GM23338 (cell line): Measurements from ENCODE around the gene HSF5. TPM values are rescaled to one million over a fixed set of nuclear protein-coding genes. Genes with fewer than 3 reads are reported as not detected.

ENCODE experiments used
- ATAC-seq: fragments of 200-7000 bp; cut with Tn5 transposase; 3 replicates; pipeline ENCODE4 v1.9.1; 2020
- DNase-seq: peaks from one replicate; pipeline ENCODE4 v3.0.0-alpha.2; 2015; ENCODE audit warnings: low spot score
- H2AFZ ChIP-seq: fragments of 200-600 bp; sonication (generic); 2 replicates; pipeline ENCODE4 v1.8.0; 2016; ENCODE audit warnings: antibody characterized with exemption, mild to moderate bottlenecking, moderate library complexity
- H3F3A ChIP-seq: fragments of 200-600 bp; sonication (generic); replicated peaks from 2 replicates; pipeline ENCODE4 v1.8.0; 2017; ENCODE audit warnings: antibody characterized with exemption, mixed run types, low read depth
- H3K27ac ChIP-seq: fragments of 200-600 bp; sonication (generic); 2 replicates; pipeline ENCODE4 v1.6.1; 2016; ENCODE audit warnings: low read depth
- H3K27me3 ChIP-seq: fragments of 200-600 bp; sonication (generic); 2 replicates; pipeline ENCODE4 v1.8.0; 2016; ENCODE audit warnings: mild to moderate bottlenecking, mixed run types, moderate library complexity; ENCODE audit not compliant: insufficient read depth
- H3K36me3 ChIP-seq: fragments of 200-600 bp; sonication (generic); 2 replicates; pipeline ENCODE4 v1.8.0; 2016; ENCODE audit warnings: mild to moderate bottlenecking; ENCODE audit not compliant: insufficient read depth
- H3K4me1 ChIP-seq: fragments of 200-600 bp; sonication (generic); 2 replicates; pipeline ENCODE4 v1.8.0; 2016; ENCODE audit warnings: mild to moderate bottlenecking, moderate library complexity; ENCODE audit not compliant: insufficient read depth
- H3K4me2 ChIP-seq: fragments of 200-600 bp; sonication (generic); 2 replicates; pipeline ENCODE4 v1.7.1; 2017; ENCODE audit warnings: mixed run types
- H3K4me3 ChIP-seq: fragments of 200-600 bp; sonication (generic); 2 replicates; pipeline ENCODE4 v1.6.1; 2016; ENCODE audit warnings: mixed run types
- H3K79me2 ChIP-seq: fragments of 200-600 bp; sonication (generic); replicated peaks from 2 replicates; pipeline ENCODE4 v1.8.0; 2017; ENCODE audit warnings: mild to moderate bottlenecking; ENCODE audit not compliant: insufficient read depth
- H3K9me2 ChIP-seq: fragments of 200-600 bp; sonication (generic); 2 replicates; pipeline ENCODE4 v1.8.0; 2017; ENCODE audit not compliant: insufficient read depth
- H4K20me1 ChIP-seq: fragments of 200-600 bp; sonication (generic); replicated peaks from 2 replicates; pipeline ENCODE4 v1.8.0; 2017; ENCODE audit warnings: mild to moderate bottlenecking; ENCODE audit not compliant: insufficient read depth
- H3K27ac Mint-ChIP-seq: 2 replicates; pipeline ENCODE4 v1.8.0; 2020; ENCODE audit warnings: inconsistent platforms, mild to moderate bottlenecking, moderate library complexity, mixed read lengths
- H3K27me3 Mint-ChIP-seq: 3 replicates; pipeline ENCODE4 v1.8.0; 2022; ENCODE audit warnings: low read depth, mild to moderate bottlenecking, moderate library complexity, mixed read lengths, inconsistent platforms; ENCODE audit not compliant: insufficient read depth, poor library complexity
- H3K36me3 Mint-ChIP-seq: 3 replicates; pipeline ENCODE4 v1.8.0; 2021; ENCODE audit warnings: low read depth, mild to moderate bottlenecking, inconsistent platforms, moderate library complexity, mixed read lengths
- H3K4me1 Mint-ChIP-seq: 3 replicates; pipeline ENCODE4 v1.8.0; 2020; ENCODE audit warnings: mild to moderate bottlenecking, inconsistent platforms, mixed read lengths
- H3K4me3 Mint-ChIP-seq: 3 replicates; pipeline ENCODE4 v1.8.0; 2021; ENCODE audit warnings: moderate library complexity, mild to moderate bottlenecking, inconsistent platforms, mixed read lengths
- H3K9me3 Mint-ChIP-seq: 3 replicates; pipeline ENCODE4 v1.8.0; 2020; ENCODE audit warnings: moderate library complexity, mild to moderate bottlenecking, inconsistent platforms, mixed read lengths
- CREB1 ChIP-seq: fragments of 250-450 bp; sonication (Bioruptor Pico); IDR thresholded peaks from 2 replicates; pipeline ENCODE4 v1.5.0; 2020; ENCODE audit warnings: low read depth, mild to moderate bottlenecking, moderate library complexity
- CTCF ChIP-seq, 2 experiments: fragments of 200-600 bp in 1 of 2; sonication (generic) in 1 of 2; conservative IDR thresholded peaks; 2 replicates each; pipeline versions ENCODE4 v1.5.1 to v1.6.1; 2016 to 2017; ENCODE audit warnings: antibody characterized with exemption in 2 of 2, low read depth in 2 of 2, mild to moderate bottlenecking in 2 of 2, moderate library complexity in 1 of 2
- ETS1 ChIP-seq: IDR thresholded peaks from 2 replicates; pipeline ENCODE4 v1.6.1; 2016; ENCODE audit warnings: antibody characterized with exemption
- JUNB ChIP-seq: IDR thresholded peaks from one replicate; pipeline ENCODE4 v1.6.1; 2016; ENCODE audit warnings: antibody characterized with exemption; ENCODE audit not compliant: unreplicated experiment
- NANOG ChIP-seq: IDR thresholded peaks from 2 replicates; pipeline ENCODE4 v1.6.1; 2016; ENCODE audit warnings: antibody characterized with exemption, borderline replicate concordance
- POLR2AphosphoS5 ChIP-seq: IDR thresholded peaks from 2 replicates; pipeline ENCODE4 v1.6.1; 2016; ENCODE audit warnings: antibody characterized with exemption, low read depth
- REST ChIP-seq: IDR thresholded peaks from one replicate; pipeline ENCODE4 v1.6.1; 2018; ENCODE audit warnings: antibody characterized with exemption; ENCODE audit not compliant: unreplicated experiment
- STAT1 ChIP-seq: IDR thresholded peaks from one replicate; pipeline ENCODE4 v1.6.1; 2016; ENCODE audit warnings: antibody characterized with exemption; ENCODE audit not compliant: unreplicated experiment
- ZNF114 ChIP-seq: fragments of 250-450 bp; sonication (Bioruptor Pico); IDR thresholded peaks from 2 replicates; pipeline ENCODE4 v1.5.0; 2020; ENCODE audit warnings: mild to moderate bottlenecking, moderate library complexity
- ZNF331 ChIP-seq: fragments of 250-450 bp; sonication (Bioruptor Pico); IDR thresholded peaks from 2 replicates; pipeline ENCODE4 v1.5.0; 2020; ENCODE audit warnings: low read depth, mild to moderate bottlenecking, moderate library complexity
- polyA plus RNA-seq: library from polyadenylated mRNA; unstranded; fragments of >200 nt; fragmentation: Nextera tagmentation; extraction: Ambion mirVana; gene quantifications from 2 replicates; pipeline ENCODE4 v1.2.1, GENCODE V29; 2016
- total RNA-seq: library from RNA; depleted of rRNA; stranded (reverse); fragments of >200 nt; shearing (Covaris generic); gene quantifications from 2 replicates; pipeline ENCODE4 v1.2.3, GENCODE V29; 2014

HSF5 gene
- total and polyA plus RNA-seq, 2 experiments from 2014 or later, result 0.24 TPM; not detected in 1

- H3K4me3 ChIP-seq, result no peak overlapping the region
- H3K36me3 ChIP-seq, result no peaks in the 10 kb centered on the region
- peaks cover 30% of the 10 kb centered on the region for H3K4me1 Mint-ChIP-seq
- 0 out of 2 replicates have a peak, but pooled peaks cover 9% of the 10 kb centered on the region for H3K27me3 ChIP-seq
- no peaks in the 10 kb centered on the region for H3K36me3 Mint-ChIP-seq
- no peaks in the 10 kb centered on the region for H3K9me3 Mint-ChIP-seq
- H3F3A ChIP-seq, result no peaks in the 10 kb centered on the region
- no peaks in the 10 kb centered on the region for H3K9me2 ChIP-seq
- H2AFZ ChIP-seq, result no peak overlapping the region
- no peak for ATAC-seq
- H3K4me3 Mint-ChIP-seq, result no peak overlapping the region
- TF ChIP-seq ZNF114 (no peak), NANOG (no peak), CTCF (conservative IDR thresholded peaks at IDR 0.05; ENCODE audit: low read depth in 2 of 2) (no peak), STAT1 (no peak), CREB1 (no peak), ETS1 (no peak), REST (no peak)
- H3K27ac Mint-ChIP-seq, result no peak overlapping the region
- H3K79me2 ChIP-seq, result no peaks in the 10 kb centered on the region
- H3K4me1 ChIP-seq, result peaks cover 12% of the 10 kb centered on the region
- H3K4me2 ChIP-seq, result no peak overlapping the region
- H3K27ac ChIP-seq, result no peak overlapping the region
- no peak for DNase-seq
- peaks cover 15% of the 10 kb centered on the region for H3K27me3 Mint-ChIP-seq
- H4K20me1 ChIP-seq, result no peaks in the 10 kb centered on the region
These were observed 47.2 kb upstream of the HSF5 start for GRCh38 chr17:58535431-58535830.

- no peak overlapping the region for H3K27ac ChIP-seq
- H3K9me2 ChIP-seq, result no peaks in the 10 kb centered on the region
- DNase-seq (no peak), ATAC-seq (no peak)
- no peak overlapping the region for H3K4me3 ChIP-seq
- H3K79me2 ChIP-seq, result no peaks in the 10 kb centered on the region
- Mint-ChIP-seq H3K27ac (no peak overlapping the region), H3K9me3 (no peaks in the 10 kb centered on the region), H3K4me3 (no peak overlapping the region), H3K27me3 (peaks cover 18% of the 10 kb centered on the region), H3K4me1 (peaks cover 34% of the 10 kb centered on the region), H3K36me3 (no peaks in the 10 kb centered on the region)
- H3K4me1 ChIP-seq, result peaks cover 12% of the 10 kb centered on the region
- 0 out of 2 replicates have a peak, but pooled peaks cover 9% of the 10 kb centered on the region for H3K27me3 ChIP-seq
- H3F3A ChIP-seq, result no peaks in the 10 kb centered on the region
- no peak overlapping the region for H3K4me2 ChIP-seq
- no peaks in the 10 kb centered on the region for H3K36me3 ChIP-seq
- no peak overlapping the region for H2AFZ ChIP-seq
- H4K20me1 ChIP-seq, result no peaks in the 10 kb centered on the region
- no peak for TF ChIP-seq ZNF331 (CRISPR knock-in tag)
- no peak for TF ChIP-seq JUNB
- TF ChIP-seq REST, result no peak
- no peak for TF ChIP-seq STAT1
- no peak for TF ChIP-seq ETS1
- no peak for TF ChIP-seq POLR2AphosphoS5
These were observed 46.8 kb upstream of the HSF5 start for GRCh38 chr17:58534901-58535421.
